ES-I3 (cell line): ENCODE results near the gene TMEM178B.

Source experiments
- H3K36me3 ChIP-seq: 2 replicates; pipeline ENCODE4 v1.6.1; 2013; ENCODE audit warnings: mild to moderate bottlenecking, low read length, control low read depth, moderate library complexity; ENCODE audit not compliant: insufficient read depth
- H3K4me1 ChIP-seq: 2 replicates; pipeline ENCODE4 v1.6.1; 2013; ENCODE audit warnings: mild to moderate bottlenecking, control low read depth, low read length; ENCODE audit not compliant: insufficient read depth
- H3K9ac ChIP-seq: 2 replicates; pipeline ENCODE4 v1.6.1; 2013; ENCODE audit warnings: low read depth, mild to moderate bottlenecking, low read length, moderate library complexity
- H3K9me3 ChIP-seq: 2 replicates; pipeline ENCODE4 v1.6.1; 2013; ENCODE audit warnings: mild to moderate bottlenecking, low read length, moderate library complexity; ENCODE audit not compliant: control insufficient read depth, insufficient read depth

Gene TMEM178B

GRCh38 chr7:141439776-141440175, 365.9 kb downstream of the TMEM178B start:
- peaks cover 7% of the 10 kb centered on the region for H3K4me1 ChIP-seq
- no peaks in the 10 kb centered on the region for H3K9me3 ChIP-seq
- H3K9ac ChIP-seq = no peak overlapping the region
- H3K36me3 ChIP-seq = no peaks in the 10 kb centered on the region

GRCh38 chr7:141441837-141442627, 368.2 kb downstream of the TMEM178B start:
- Histone ChIP-seq H3K4me1 (peaks cover 8% of the 10 kb centered on the region; the same call in 1 of the 2 replicates), H3K9ac (no peak overlapping the region), H3K9me3 (no peaks in the 10 kb centered on the region), H3K36me3 (no peaks in the 10 kb centered on the region)

GRCh38 chr7:141442781-141443180, 368.9 kb downstream of the TMEM178B start:
- peaks cover 8% of the 10 kb centered on the region; the same call in 1 of the 2 replicates for H3K4me1 ChIP-seq
- H3K9me3 ChIP-seq = no peaks in the 10 kb centered on the region
- no peak overlapping the region for H3K9ac ChIP-seq
- no peaks in the 10 kb centered on the region for H3K36me3 ChIP-seq

- Histone ChIP-seq H3K9me3 (no peaks in the 10 kb centered on the region), H3K9ac (no peak overlapping the region), H3K36me3 (no peaks in the 10 kb centered on the region), H3K4me1 (peaks cover 8% of the 10 kb centered on the region; the same call in 1 of the 2 replicates)
Measured at GRCh38 chr7:141444961-141445360, 371.1 kb downstream of the TMEM178B start.

GRCh38 chr7:141451232-141451631, 377.4 kb downstream of the TMEM178B start:
- no peak overlapping the region for H3K9ac ChIP-seq
- H3K4me1 ChIP-seq = no peaks in the 10 kb centered on the region
- H3K9me3 ChIP-seq = no peaks in the 10 kb centered on the region
- no peaks in the 10 kb centered on the region for H3K36me3 ChIP-seq

GRCh38 chr7:141452911-141453310, 379.0 kb downstream of the TMEM178B start:
- H3K9me3 ChIP-seq = no peaks in the 10 kb centered on the region
- no peaks in the 10 kb centered on the region for H3K4me1 ChIP-seq
- no peak overlapping the region for H3K9ac ChIP-seq
- no peaks in the 10 kb centered on the region for H3K36me3 ChIP-seq

GRCh38 chr7:141454338-141454737, 380.5 kb downstream of the TMEM178B start:
- Histone ChIP-seq H3K4me1 (no peaks in the 10 kb centered on the region), H3K36me3 (no peaks in the 10 kb centered on the region), H3K9ac (no peak overlapping the region), H3K9me3 (no peaks in the 10 kb centered on the region)

- H3K36me3 ChIP-seq = no peaks in the 10 kb centered on the region
- no peaks in the 10 kb centered on the region for H3K9me3 ChIP-seq
- H3K9ac ChIP-seq = no peak overlapping the region
- H3K4me1 ChIP-seq = no peaks in the 10 kb centered on the region
Measured at GRCh38 chr7:141455723-141456122, 381.9 kb downstream of the TMEM178B start.

GRCh38 chr7:141456298-141456697, 382.4 kb downstream of the TMEM178B start:
- Histone ChIP-seq H3K36me3 (no peaks in the 10 kb centered on the region), H3K9me3 (no peaks in the 10 kb centered on the region), H3K9ac (no peak overlapping the region), H3K4me1 (no peaks in the 10 kb centered on the region)

- Histone ChIP-seq H3K9ac (no peak overlapping the region), H3K36me3 (no peaks in the 10 kb centered on the region), H3K9me3 (no peaks in the 10 kb centered on the region), H3K4me1 (peaks cover 3% of the 10 kb centered on the region; the same call in 1 of the 2 replicates)
Measured at GRCh38 chr7:141456711-141457110, 382.8 kb downstream of the TMEM178B start.

GRCh38 chr7:141460781-141461715, 387.2 kb downstream of the TMEM178B start:
- no peaks in the 10 kb centered on the region for H3K36me3 ChIP-seq
- H3K4me1 ChIP-seq = peaks cover 8% of the 10 kb centered on the region; the same call in 1 of the 2 replicates
- no peak overlapping the region for H3K9ac ChIP-seq
- no peaks in the 10 kb centered on the region; the same call in 1 of the 2 replicates for H3K9me3 ChIP-seq

GRCh38 chr7:141461924-141462323, 388.1 kb downstream of the TMEM178B start:
- H3K9ac ChIP-seq = no peak overlapping the region
- H3K4me1 ChIP-seq = peaks cover 8% of the 10 kb centered on the region; the same call in 1 of the 2 replicates
- no peaks in the 10 kb centered on the region; the same call in 1 of the 2 replicates for H3K9me3 ChIP-seq
- H3K36me3 ChIP-seq = no peaks in the 10 kb centered on the region

- H3K36me3 ChIP-seq = no peaks in the 10 kb centered on the region
- H3K9ac ChIP-seq = no peak overlapping the region
- peaks cover 8% of the 10 kb centered on the region; the same call in 1 of the 2 replicates for H3K4me1 ChIP-seq
- no peaks in the 10 kb centered on the region; the same call in 1 of the 2 replicates for H3K9me3 ChIP-seq
Measured at GRCh38 chr7:141462958-141463357, 389.1 kb downstream of the TMEM178B start.

- peaks cover 8% of the 10 kb centered on the region; the same call in 1 of the 2 replicates for H3K4me1 ChIP-seq
- H3K9ac ChIP-seq = no peak overlapping the region
- no peaks in the 10 kb centered on the region for H3K36me3 ChIP-seq
- no peaks in the 10 kb centered on the region; the same call in 1 of the 2 replicates for H3K9me3 ChIP-seq
Measured at GRCh38 chr7:141463986-141464385, 390.1 kb downstream of the TMEM178B start.
